ENCODE results near the gene UMODL1.

UMODL1 gene

GRCh38 chr21:42082501-42083360 is 11.6 kb downstream of the UMODL1 start (continued):
- no peak for TF ChIP-seq ZNF239 (tag by site-specific recombination; IDR thresholded peaks at IDR 0.05)

- H3K4me1 ChIP-seq (ENCODE audit: control insufficient read depth, insufficient read depth, low read length): no peaks in the 10 kb centered on the region
- ChIA-PET CTCF (interaction anchor here (2.4 kb wide), 1 partner anchor 24 kb away, joined by 9 read pairs; no protein-coding TSS in a partner anchor), POLR2A (no interaction called here)
- no peak for TF ChIP-seq REST (tag by site-specific recombination; IDR thresholded peaks at IDR 0.05)
- TF ChIP-seq MZF1 (tag by site-specific recombination; IDR thresholded peaks at IDR 0.05; ENCODE audit: borderline replicate concordance): no peak
- no peak for TF ChIP-seq BCL11A (tag by site-specific recombination; IDR thresholded peaks at IDR 0.05; ENCODE audit: low read depth)
- no peak for TF ChIP-seq ZNF488 (tag by site-specific recombination; IDR thresholded peaks at IDR 0.05)
- TF ChIP-seq ZNF660 (tag by site-specific recombination; IDR thresholded peaks at IDR 0.05): no peak
- TF ChIP-seq ZNF510 (tag by site-specific recombination; IDR thresholded peaks at IDR 0.05; ENCODE audit: insufficient replicate concordance): no peak
- no peak for TF ChIP-seq ZNF140 (tag by site-specific recombination; IDR thresholded peaks at IDR 0.05)
- no peak for TF ChIP-seq ZFP41 (tag by site-specific recombination; IDR thresholded peaks at IDR 0.05; ENCODE audit: borderline replicate concordance)
- TF ChIP-seq ZNF580 (tag by site-specific recombination; IDR thresholded peaks at IDR 0.05): no peak
- no peak for TF ChIP-seq ZNF707 (tag by site-specific recombination; IDR thresholded peaks at IDR 0.05)
- no peaks in the 10 kb centered on the region for H3K9me3 ChIP-seq (ENCODE audit: control insufficient read depth, insufficient read depth, low read depth, low read length)
- H3K36me3 ChIP-seq (ENCODE audit: control insufficient read depth in 2 of 2, insufficient read depth in 1 of 2, low read length in 2 of 2): no peaks in the 10 kb centered on the region
- H3K27ac ChIP-seq (ENCODE audit: extremely low read depth, low read depth, low read length): no peak overlapping the region
- no peak overlapping the region for H3K4me3 ChIP-seq (ENCODE audit: low read depth, low read length)
Observed at GRCh38 chr21:42083361-42083690, 12.2 kb downstream of the UMODL1 start.

GRCh38 chr21:42084079-42084478 is 13.0 kb downstream of the UMODL1 start:
- TF ChIP-seq ZNF423 (tag by site-specific recombination; IDR thresholded peaks at IDR 0.05): no peak
- no peak for TF ChIP-seq ZNF544 (tag by site-specific recombination; IDR thresholded peaks at IDR 0.05)
- no peak for TF ChIP-seq ZNF654 (tag by site-specific recombination; IDR thresholded peaks at IDR 0.05; ENCODE audit: low read depth)
- no peak for TF ChIP-seq ZFHX2 (tag by site-specific recombination; conservative IDR thresholded peaks at IDR 0.05)
- TF ChIP-seq TCF7L2 (IDR thresholded peaks at IDR 0.05; ENCODE audit: borderline replicate concordance, low read depth, low read length): no peak
- TF ChIP-seq ZNF2 (tag by site-specific recombination; IDR thresholded peaks at IDR 0.05): no peak
- no peak for TF ChIP-seq OVOL3 (tag by site-specific recombination; IDR thresholded peaks at IDR 0.05)
- TF ChIP-seq REPIN1 (tag by site-specific recombination; IDR thresholded peaks at IDR 0.05; ENCODE audit: low read depth): no peak
- TF ChIP-seq ZBTB20 (tag by site-specific recombination; IDR thresholded peaks at IDR 0.05): no peak
- ChIA-PET CTCF (interaction anchor here (2.4 kb wide), 1 partner anchor 24 kb away, joined by 9 read pairs; no protein-coding TSS in a partner anchor), POLR2A (no interaction called here)
- H3K4me1 ChIP-seq (ENCODE audit: control insufficient read depth, insufficient read depth, low read length): no peaks in the 10 kb centered on the region
- no peaks in the 10 kb centered on the region for H3K9me3 ChIP-seq (ENCODE audit: control insufficient read depth, insufficient read depth, low read depth, low read length)
- H3K4me3 ChIP-seq (ENCODE audit: low read depth, low read length): no peak overlapping the region
- no peaks in the 10 kb centered on the region for H3K36me3 ChIP-seq (ENCODE audit: control insufficient read depth in 2 of 2, insufficient read depth in 1 of 2, low read length in 2 of 2)
- H3K27ac ChIP-seq (ENCODE audit: extremely low read depth, low read depth, low read length): no peak overlapping the region

Data from HEK293 (cell line).